ENCODE measurements around the gene WDR72. TPM values are rescaled to one million over a fixed set of nuclear protein-coding genes. Genes with fewer than 3 reads are reported as not detected.

The WDR72 gene
- total and polyA plus RNA-seq, 2 experiments from 2014 or later, result 0.99 to 1.9 TPM

DNA sequence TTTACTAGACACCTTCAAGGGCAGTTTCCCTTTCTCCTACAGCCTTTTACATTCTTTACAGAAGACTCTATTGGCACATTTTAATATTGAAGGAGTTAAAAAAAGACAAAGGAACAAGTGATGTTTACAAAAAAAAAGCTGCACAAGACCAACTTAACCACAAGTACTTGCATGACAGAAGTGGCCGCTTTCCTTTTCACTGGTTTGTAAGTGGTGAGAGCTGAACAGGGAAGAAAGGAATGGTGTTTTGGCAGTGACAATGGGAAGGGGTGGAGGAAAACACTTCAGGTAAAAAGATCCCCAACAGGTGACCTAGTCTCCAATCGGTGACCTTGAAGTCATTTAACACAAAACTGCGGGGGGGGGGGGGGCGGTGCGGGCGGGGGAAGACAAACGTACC, 1.1 kb downstream of the WDR72 start:
- H3K4me1 ChIP-seq (ENCODE audit: insufficient read depth), result no peaks in the 10 kb centered on the region
- H3K4me3 ChIP-seq, result no peak overlapping the region
- peak; percentile 28; the same call in 2 of the 3 replicates for ATAC-seq
- no peaks in the 10 kb centered on the region for H3K9me2 ChIP-seq (ENCODE audit: insufficient read depth)
- Mint-ChIP-seq H3K9me3 (no peaks in the 10 kb centered on the region), H3K36me3 (ENCODE audit: low read depth) (no peaks in the 10 kb centered on the region), H3K4me1 (peaks cover 6% of the 10 kb centered on the region; the same call in 2 of the 3 replicates), H3K27me3 (ENCODE audit: insufficient read depth, low read depth, poor library complexity) (peaks cover 22% of the 10 kb centered on the region), H3K27ac (no peak overlapping the region), H3K4me3 (peak overlapping the region; percentile 49)
- no peak overlapping the region for H3K27ac ChIP-seq (ENCODE audit: low read depth)
- TF ChIP-seq, protein P1, sequence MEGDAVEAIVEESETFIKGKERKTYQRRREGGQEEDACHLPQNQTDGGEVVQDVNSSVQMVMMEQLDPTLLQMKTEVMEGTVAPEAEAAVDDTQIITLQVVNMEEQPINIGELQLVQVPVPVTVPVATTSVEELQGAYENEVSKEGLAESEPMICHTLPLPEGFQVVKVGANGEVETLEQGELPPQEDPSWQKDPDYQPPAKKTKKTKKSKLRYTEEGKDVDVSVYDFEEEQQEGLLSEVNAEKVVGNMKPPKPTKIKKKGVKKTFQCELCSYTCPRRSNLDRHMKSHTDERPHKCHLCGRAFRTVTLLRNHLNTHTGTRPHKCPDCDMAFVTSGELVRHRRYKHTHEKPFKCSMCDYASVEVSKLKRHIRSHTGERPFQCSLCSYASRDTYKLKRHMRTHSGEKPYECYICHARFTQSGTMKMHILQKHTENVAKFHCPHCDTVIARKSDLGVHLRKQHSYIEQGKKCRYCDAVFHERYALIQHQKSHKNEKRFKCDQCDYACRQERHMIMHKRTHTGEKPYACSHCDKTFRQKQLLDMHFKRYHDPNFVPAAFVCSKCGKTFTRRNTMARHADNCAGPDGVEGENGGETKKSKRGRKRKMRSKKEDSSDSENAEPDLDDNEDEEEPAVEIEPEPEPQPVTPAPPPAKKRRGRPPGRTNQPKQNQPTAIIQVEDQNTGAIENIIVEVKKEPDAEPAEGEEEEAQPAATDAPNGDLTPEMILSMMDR (conservative IDR thresholded peaks at IDR 0.05; ENCODE audit: low read depth in 2 of 2), result no peak
- TF ChIP-seq STAT1 (IDR thresholded peaks at IDR 0.05; ENCODE audit: unreplicated experiment) (no peak), EZH2phosphoT487 (IDR thresholded peaks at IDR 0.05; ENCODE audit: unreplicated experiment) (no peak), ZNF331 (CRISPR knock-in tag; IDR thresholded peaks at IDR 0.05; ENCODE audit: low read depth) (no peak), CREB1 (CRISPR knock-in tag; IDR thresholded peaks at IDR 0.05; ENCODE audit: low read depth) (no peak)
- no peaks in the 10 kb centered on the region for H4K20me1 ChIP-seq (replicated peaks; ENCODE audit: insufficient read depth)
- H3K27me3 ChIP-seq (ENCODE audit: insufficient read depth), result peaks cover 27% of the 10 kb centered on the region; the same call in 1 of the 2 replicates
- no peak overlapping the region for H3K4me2 ChIP-seq
- H3F3A ChIP-seq (replicated peaks; ENCODE audit: low read depth), result no peaks in the 10 kb centered on the region
- H2AFZ ChIP-seq, result no peak overlapping the region
- no peaks in the 10 kb centered on the region for H3K36me3 ChIP-seq (ENCODE audit: insufficient read depth)
- peak; percentile 4 for DNase-seq (ENCODE audit: low spot score)
- no peaks in the 10 kb centered on the region for H3K79me2 ChIP-seq (replicated peaks; ENCODE audit: insufficient read depth)

DNA sequence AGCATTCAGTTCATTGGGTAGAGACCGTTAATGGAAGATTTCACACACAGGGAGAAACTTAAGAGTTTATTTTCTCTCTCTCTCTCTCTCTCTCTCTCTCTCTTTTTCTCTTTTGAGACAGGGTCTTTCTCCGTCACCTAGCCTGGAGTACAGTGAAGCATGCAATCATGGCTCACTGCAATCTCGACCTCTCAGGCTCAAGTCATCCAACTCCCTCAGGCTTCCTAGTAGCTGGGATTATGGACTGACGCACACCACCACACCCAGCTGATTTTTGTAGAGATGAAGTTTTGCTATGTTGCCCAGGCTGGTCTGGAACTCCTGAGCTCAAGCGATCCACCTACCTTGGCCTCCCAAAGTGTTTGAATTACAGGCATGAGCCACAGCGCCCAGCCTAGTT, 1.6 kb downstream of the WDR72 start:
- DNase-seq (ENCODE audit: low spot score) (no peak), ATAC-seq (no peak)
- H3K27ac Mint-ChIP-seq, result no peak overlapping the region
- H3K36me3 Mint-ChIP-seq (ENCODE audit: low read depth), result no peaks in the 10 kb centered on the region
- Histone ChIP-seq H3K27ac (ENCODE audit: low read depth) (no peak overlapping the region), H3K36me3 (ENCODE audit: insufficient read depth) (no peaks in the 10 kb centered on the region), H2AFZ (no peak overlapping the region), H3K4me1 (ENCODE audit: insufficient read depth) (no peaks in the 10 kb centered on the region), H3K9me2 (ENCODE audit: insufficient read depth) (no peaks in the 10 kb centered on the region), H3K4me2 (no peak overlapping the region), H3F3A (replicated peaks; ENCODE audit: low read depth) (no peaks in the 10 kb centered on the region), H3K27me3 (ENCODE audit: insufficient read depth) (peaks cover 27% of the 10 kb centered on the region; the same call in 1 of the 2 replicates), H3K4me3 (no peak overlapping the region), H3K79me2 (replicated peaks; ENCODE audit: insufficient read depth) (no peaks in the 10 kb centered on the region), H4K20me1 (replicated peaks; ENCODE audit: insufficient read depth) (no peaks in the 10 kb centered on the region)
- H3K4me1 Mint-ChIP-seq, result peaks cover 6% of the 10 kb centered on the region; the same call in 2 of the 3 replicates
- no peaks in the 10 kb centered on the region for H3K9me3 Mint-ChIP-seq
- H3K27me3 Mint-ChIP-seq (ENCODE audit: insufficient read depth, low read depth, poor library complexity), result peaks cover 22% of the 10 kb centered on the region
- H3K4me3 Mint-ChIP-seq, result no peak overlapping the region
- no peak for TF ChIP-seq NANOG (IDR thresholded peaks at IDR 0.05; ENCODE audit: borderline replicate concordance)
- TF ChIP-seq, protein P2, sequence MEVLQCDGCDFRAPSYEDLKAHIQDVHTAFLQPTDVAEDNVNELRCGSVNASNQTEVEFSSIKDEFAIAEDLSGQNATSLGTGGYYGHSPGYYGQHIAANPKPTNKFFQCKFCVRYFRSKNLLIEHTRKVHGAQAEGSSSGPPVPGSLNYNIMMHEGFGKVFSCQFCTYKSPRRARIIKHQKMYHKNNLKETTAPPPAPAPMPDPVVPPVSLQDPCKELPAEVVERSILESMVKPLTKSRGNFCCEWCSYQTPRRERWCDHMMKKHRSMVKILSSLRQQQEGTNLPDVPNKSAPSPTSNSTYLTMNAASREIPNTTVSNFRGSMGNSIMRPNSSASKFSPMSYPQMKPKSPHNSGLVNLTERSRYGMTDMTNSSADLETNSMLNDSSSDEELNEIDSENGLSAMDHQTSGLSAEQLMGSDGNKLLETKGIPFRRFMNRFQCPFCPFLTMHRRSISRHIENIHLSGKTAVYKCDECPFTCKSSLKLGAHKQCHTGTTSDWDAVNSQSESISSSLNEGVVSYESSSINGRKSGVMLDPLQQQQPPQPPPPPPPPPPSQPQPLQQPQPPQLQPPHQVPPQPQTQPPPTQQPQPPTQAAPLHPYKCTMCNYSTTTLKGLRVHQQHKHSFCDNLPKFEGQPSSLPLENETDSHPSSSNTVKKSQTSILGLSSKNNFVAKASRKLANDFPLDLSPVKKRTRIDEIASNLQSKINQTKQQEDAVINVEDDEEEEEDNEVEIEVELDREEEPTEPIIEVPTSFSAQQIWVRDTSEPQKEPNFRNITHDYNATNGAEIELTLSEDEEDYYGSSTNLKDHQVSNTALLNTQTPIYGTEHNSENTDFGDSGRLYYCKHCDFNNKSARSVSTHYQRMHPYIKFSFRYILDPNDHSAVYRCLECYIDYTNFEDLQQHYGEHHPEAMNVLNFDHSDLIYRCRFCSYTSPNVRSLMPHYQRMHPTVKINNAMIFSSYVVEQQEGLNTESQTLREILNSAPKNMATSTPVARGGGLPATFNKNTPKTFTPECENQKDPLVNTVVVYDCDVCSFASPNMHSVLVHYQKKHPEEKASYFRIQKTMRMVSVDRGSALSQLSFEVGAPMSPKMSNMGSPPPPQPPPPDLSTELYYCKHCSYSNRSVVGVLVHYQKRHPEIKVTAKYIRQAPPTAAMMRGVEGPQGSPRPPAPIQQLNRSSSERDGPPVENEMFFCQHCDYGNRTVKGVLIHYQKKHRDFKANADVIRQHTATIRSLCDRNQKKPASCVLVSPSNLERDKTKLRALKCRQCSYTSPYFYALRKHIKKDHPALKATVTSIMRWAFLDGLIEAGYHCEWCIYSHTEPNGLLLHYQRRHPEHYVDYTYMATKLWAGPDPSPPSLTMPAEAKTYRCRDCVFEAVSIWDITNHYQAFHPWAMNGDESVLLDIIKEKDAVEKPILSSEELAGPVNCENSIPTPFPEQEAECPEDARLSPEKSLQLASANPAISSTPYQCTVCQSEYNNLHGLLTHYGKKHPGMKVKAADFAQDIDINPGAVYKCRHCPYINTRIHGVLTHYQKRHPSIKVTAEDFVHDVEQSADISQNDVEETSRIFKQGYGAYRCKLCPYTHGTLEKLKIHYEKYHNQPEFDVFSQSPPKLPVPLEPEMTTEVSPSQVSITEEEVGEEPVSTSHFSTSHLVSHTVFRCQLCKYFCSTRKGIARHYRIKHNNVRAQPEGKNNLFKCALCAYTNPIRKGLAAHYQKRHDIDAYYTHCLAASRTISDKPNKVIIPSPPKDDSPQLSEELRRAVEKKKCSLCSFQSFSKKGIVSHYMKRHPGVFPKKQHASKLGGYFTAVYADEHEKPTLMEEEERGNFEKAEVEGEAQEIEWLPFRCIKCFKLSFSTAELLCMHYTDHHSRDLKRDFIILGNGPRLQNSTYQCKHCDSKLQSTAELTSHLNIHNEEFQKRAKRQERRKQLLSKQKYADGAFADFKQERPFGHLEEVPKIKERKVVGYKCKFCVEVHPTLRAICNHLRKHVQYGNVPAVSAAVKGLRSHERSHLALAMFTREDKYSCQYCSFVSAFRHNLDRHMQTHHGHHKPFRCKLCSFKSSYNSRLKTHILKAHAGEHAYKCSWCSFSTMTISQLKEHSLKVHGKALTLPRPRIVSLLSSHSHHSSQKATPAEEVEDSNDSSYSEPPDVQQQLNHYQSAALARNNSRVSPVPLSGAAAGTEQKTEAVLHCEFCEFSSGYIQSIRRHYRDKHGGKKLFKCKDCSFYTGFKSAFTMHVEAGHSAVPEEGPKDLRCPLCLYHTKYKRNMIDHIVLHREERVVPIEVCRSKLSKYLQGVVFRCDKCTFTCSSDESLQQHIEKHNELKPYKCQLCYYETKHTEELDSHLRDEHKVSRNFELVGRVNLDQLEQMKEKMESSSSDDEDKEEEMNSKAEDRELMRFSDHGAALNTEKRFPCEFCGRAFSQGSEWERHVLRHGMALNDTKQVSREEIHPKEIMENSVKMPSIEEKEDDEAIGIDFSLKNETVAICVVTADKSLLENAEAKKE (CRISPR knock-in tag; IDR thresholded peaks at IDR 0.05), result no peak
- no peak for TF ChIP-seq ZNF331 (CRISPR knock-in tag; IDR thresholded peaks at IDR 0.05; ENCODE audit: low read depth)
- TF ChIP-seq, protein P3, sequence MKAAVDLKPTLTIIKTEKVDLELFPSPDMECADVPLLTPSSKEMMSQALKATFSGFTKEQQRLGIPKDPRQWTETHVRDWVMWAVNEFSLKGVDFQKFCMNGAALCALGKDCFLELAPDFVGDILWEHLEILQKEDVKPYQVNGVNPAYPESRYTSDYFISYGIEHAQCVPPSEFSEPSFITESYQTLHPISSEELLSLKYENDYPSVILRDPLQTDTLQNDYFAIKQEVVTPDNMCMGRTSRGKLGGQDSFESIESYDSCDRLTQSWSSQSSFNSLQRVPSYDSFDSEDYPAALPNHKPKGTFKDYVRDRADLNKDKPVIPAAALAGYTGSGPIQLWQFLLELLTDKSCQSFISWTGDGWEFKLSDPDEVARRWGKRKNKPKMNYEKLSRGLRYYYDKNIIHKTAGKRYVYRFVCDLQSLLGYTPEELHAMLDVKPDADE (IDR thresholded peaks at IDR 0.05), result no peak
- no peak for TF ChIP-seq POLR2AphosphoS5 (IDR thresholded peaks at IDR 0.05; ENCODE audit: low read depth)
- TF ChIP-seq JUNB (IDR thresholded peaks at IDR 0.05; ENCODE audit: unreplicated experiment), result no peak
- no peak for TF ChIP-seq ZNF114 (CRISPR knock-in tag; IDR thresholded peaks at IDR 0.05)
- TF ChIP-seq EZH2 (IDR thresholded peaks at IDR 0.05; ENCODE audit: low read depth, unreplicated experiment), result no peak
- no peak for TF ChIP-seq EZH2phosphoT487 (IDR thresholded peaks at IDR 0.05; ENCODE audit: unreplicated experiment)

Measured in GM23338 (cell line).